ENCODE measurements around the gene USF2. TPM values are rescaled to one million over a fixed set of nuclear protein-coding genes. Genes with fewer than 3 reads are reported as not detected.
A peak's percentile ranks its signal among the peaks of the same experiment; 100 is the strongest.

USF2 gene
- total and polyA plus RNA-seq, 10 of the 15 experiments (the other 5 are each of a cell fraction or from before 2014, with no cell fraction given) = 0.56 to 157 (median 65.5) TPM

DNA sequence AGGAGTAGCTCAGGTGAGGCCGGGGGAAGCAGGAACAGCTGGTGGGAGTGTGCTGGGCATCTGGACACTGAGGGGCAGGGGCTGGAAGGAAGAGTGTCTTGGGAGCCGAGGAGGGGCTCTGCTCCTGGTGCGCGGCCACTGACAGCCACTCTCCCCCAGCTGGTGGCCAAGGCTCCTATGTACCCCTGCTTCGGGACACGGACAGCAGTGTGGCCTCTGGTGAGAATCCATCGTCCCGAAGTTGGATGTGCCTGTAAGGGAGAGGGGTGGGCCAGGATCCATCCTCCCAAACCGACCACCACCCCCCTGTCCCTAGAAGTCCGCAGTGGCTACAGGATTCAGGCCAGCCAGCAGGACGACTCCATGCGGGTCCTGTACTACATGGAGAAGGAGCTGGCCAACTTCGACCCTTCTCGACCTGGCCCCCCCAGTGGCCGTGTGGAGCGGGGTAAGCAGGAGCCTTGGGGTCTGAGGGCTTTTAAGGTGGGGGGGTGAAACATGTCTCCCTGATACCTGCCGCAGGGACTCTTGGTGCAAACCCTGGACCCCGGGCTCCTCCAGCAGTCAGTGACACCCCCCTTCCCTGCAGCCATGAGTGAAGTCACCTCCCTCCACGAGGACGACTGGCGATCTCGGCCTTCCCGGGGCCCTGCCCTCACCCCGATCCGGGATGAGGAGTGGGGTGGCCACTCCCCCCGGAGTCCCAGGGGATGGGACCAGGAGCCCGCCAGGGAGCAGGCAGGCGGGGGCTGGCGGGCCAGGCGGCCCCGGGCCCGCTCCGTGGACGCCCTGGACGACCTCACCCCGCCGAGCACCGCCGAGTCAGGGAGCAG lies 2.0 kb upstream of the USF2 start:
- SMC1A ChIA-PET (ENCODE audit: uncharacterized antibody, unreplicated experiment) = interaction anchor here (0.9 to 1.2 kb wide), 3 partner anchors 11 to 325 kb away, joined by 3 read pairs; no protein-coding TSS in a partner anchor
- H3K4me1 ChIP-seq (ENCODE audit: control insufficient read depth, insufficient read depth, low read length) = peaks cover 13% of the 10 kb centered on the region
- no TSS peak for BruUV-seq (replicated peaks)
- FAIRE-seq = no peak
- CTCF ChIA-PET = interaction anchor here (0.6 to 3.5 kb wide), 2 partner anchors 125 to 281 kb away, joined by 3 to 33 read pairs; no protein-coding TSS in a partner anchor
- H3K9me3 ChIP-seq (replicated peaks; ENCODE audit: control insufficient read depth, insufficient read depth, low read length) = no peaks in the 10 kb centered on the region
- peaks cover 15 to 28% of the 10 kb centered on the region in 2 experiments for H3K36me3 ChIP-seq (ENCODE audit: control insufficient read depth in 2 of 2, insufficient read depth in 2 of 2, low read length in 1 of 2)
- WGBS (ENCODE audit: insufficient coverage, insufficient replicate concordance, low lambda C conversion rate, missing lambda C conversion rate) = 29% methylated on average over 39 of the region's 39 CpGs
- H3K27ac ChIP-seq (ENCODE audit: control insufficient read depth, insufficient read depth) = peak overlapping the region; percentile 96
- intact Hi-C loops (cut with micrococcal nuclease; ENCODE audit: unreplicated experiment) (loop anchor here (5.0 to 10.0 kb wide), 2 partner anchors 81 to 228 kb away; partner anchors contain the start of genes FFAR1 and KRTDAP), in situ Hi-C loops (cut with MboI) (no loop called here)
- POLR2A ChIA-PET = interaction anchor here (0.6 to 1.6 kb wide), 3 partner anchors 59 to 112 kb away, joined by 4 to 6 read pairs (median 4); partner anchors contain the start of gene FXYD5
- no peak overlapping the region for H2AFZ ChIP-seq (ENCODE audit: control insufficient read depth, low read depth, low read length)
- DNase-seq (ENCODE audit: low read depth, low spot score) = no peak
- H3K4me2 ChIP-seq (ENCODE audit: control insufficient read depth, insufficient read depth) = peak overlapping the region; percentile 92
- no peaks in the 10 kb centered on the region for H4K20me1 ChIP-seq (ENCODE audit: control insufficient read depth, insufficient read depth)
- peak; percentile 16; the same call in 2 of the 3 replicates for ATAC-seq
- peak overlapping the region; percentile 82 for H3K4me3 ChIP-seq
- RAD21 ChIA-PET (ENCODE audit: unreplicated experiment) = interaction anchor here (0.7 to 0.8 kb wide), 2 partner anchors 16 to 87 kb away, joined by 3 read pairs; no protein-coding TSS in a partner anchor
- H3K27me3 ChIP-seq (replicated peaks in 1 of 2; ENCODE audit: control insufficient read depth in 2 of 2, insufficient read depth in 2 of 2, low read length in 1 of 2) = no peaks in the 10 kb centered on the region
- peak overlapping the region; percentile 98 for H3K9ac ChIP-seq (ENCODE audit: control insufficient read depth, insufficient read depth, low read length)
- H3K79me2 ChIP-seq (ENCODE audit: control insufficient read depth, insufficient read depth, low read length) = peaks cover 32% of the 10 kb centered on the region
- TF ChIP-seq EGR1 (IDR thresholded peaks at IDR 0.05; ENCODE audit: borderline replicate concordance in 1 of 2, low read depth in 2 of 2, low read length in 2 of 2) (no peak), STAT1 (conservative IDR thresholded peaks at IDR 0.05) (no peak), IKZF1 (conservative IDR thresholded peaks at IDR 0.05) (peak; percentile 27; the same call in 1 of the 2 replicates), SUZ12 (IDR thresholded peaks at IDR 0.05; ENCODE audit: unreplicated experiment) (no peak), NR2F1 (conservative IDR thresholded peaks at IDR 0.05) (peak; percentile 12; the same call in 1 of the 2 replicates), BRCA1 (IDR thresholded peaks at IDR 0.05; ENCODE audit: low read depth, low read length) (no peak), ZNF217 (IDR thresholded peaks at IDR 0.05) (no peak), POLR2A (IDR thresholded peaks at IDR 0.05; ENCODE audit: low read depth, low read length) (peak; percentile 64)
- TF ChIP-seq, protein P1, sequence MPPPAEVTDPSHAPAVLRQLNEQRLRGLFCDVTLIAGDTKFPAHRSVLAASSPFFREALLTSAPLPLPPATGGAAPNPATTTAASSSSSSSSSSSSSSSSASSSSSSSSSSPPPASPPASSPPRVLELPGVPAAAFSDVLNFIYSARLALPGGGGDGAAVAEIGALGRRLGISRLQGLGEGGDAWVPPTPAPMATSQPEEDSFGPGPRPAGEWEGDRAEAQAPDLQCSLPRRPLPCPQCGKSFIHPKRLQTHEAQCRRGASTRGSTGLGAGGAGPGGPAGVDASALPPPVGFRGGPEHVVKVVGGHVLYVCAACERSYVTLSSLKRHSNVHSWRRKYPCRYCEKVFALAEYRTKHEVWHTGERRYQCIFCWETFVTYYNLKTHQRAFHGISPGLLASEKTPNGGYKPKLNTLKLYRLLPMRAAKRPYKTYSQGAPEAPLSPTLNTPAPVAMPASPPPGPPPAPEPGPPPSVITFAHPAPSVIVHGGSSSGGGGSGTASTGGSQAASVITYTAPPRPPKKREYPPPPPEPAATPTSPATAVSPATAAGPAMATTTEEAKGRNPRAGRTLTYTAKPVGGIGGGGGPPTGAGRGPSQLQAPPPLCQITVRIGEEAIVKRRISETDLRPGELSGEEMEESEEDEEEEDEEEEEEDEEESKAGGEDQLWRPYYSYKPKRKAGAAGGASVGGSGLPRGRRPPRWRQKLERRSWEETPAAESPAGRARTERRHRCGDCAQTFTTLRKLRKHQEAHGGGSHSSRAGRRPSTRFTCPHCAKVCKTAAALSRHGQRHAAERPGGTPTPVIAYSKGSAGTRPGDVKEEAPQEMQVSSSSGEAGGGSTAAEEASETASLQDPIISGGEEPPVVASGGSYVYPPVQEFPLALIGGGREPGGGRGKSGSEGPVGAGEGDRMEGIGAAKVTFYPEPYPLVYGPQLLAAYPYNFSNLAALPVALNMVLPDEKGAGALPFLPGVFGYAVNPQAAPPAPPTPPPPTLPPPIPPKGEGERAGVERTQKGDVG (CRISPR knock-in tag; IDR thresholded peaks at IDR 0.05) = no peak
- TF ChIP-seq, protein P2, sequence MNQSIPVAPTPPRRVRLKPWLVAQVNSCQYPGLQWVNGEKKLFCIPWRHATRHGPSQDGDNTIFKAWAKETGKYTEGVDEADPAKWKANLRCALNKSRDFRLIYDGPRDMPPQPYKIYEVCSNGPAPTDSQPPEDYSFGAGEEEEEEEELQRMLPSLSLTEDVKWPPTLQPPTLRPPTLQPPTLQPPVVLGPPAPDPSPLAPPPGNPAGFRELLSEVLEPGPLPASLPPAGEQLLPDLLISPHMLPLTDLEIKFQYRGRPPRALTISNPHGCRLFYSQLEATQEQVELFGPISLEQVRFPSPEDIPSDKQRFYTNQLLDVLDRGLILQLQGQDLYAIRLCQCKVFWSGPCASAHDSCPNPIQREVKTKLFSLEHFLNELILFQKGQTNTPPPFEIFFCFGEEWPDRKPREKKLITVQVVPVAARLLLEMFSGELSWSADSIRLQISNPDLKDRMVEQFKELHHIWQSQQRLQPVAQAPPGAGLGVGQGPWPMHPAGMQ (IDR thresholded peaks at IDR 0.05; ENCODE audit: borderline replicate concordance) = no peak
- TF ChIP-seq, protein P3, sequence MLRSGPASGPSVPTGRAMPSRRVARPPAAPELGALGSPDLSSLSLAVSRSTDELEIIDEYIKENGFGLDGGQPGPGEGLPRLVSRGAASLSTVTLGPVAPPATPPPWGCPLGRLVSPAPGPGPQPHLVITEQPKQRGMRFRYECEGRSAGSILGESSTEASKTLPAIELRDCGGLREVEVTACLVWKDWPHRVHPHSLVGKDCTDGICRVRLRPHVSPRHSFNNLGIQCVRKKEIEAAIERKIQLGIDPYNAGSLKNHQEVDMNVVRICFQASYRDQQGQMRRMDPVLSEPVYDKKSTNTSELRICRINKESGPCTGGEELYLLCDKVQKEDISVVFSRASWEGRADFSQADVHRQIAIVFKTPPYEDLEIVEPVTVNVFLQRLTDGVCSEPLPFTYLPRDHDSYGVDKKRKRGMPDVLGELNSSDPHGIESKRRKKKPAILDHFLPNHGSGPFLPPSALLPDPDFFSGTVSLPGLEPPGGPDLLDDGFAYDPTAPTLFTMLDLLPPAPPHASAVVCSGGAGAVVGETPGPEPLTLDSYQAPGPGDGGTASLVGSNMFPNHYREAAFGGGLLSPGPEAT (IDR thresholded peaks at IDR 0.05; ENCODE audit: low read depth) = no peak
- TF ChIP-seq, protein P4, sequence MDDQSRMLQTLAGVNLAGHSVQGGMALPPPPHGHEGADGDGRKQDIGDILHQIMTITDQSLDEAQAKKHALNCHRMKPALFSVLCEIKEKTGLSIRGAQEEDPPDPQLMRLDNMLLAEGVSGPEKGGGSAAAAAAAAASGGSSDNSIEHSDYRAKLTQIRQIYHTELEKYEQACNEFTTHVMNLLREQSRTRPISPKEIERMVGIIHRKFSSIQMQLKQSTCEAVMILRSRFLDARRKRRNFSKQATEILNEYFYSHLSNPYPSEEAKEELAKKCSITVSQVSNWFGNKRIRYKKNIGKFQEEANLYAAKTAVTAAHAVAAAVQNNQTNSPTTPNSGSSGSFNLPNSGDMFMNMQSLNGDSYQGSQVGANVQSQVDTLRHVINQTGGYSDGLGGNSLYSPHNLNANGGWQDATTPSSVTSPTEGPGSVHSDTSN (IDR thresholded peaks at IDR 0.05; ENCODE audit: insufficient replicate concordance, low read depth, low read length) = no peak
